Adrenal gland (tissue), 12 donors: ENCODE results near the gene ELP1. TPM values are rescaled to one million over a fixed set of nuclear protein-coding genes. Genes with fewer than 3 reads are reported as not detected.

ENCODE experiments used
- DNase-seq, 7 donors: peaks; one replicate each; pipeline ENCODE4 v3.0.0-alpha.2; 2019 to 2020
- H3K27ac ChIP-seq, 5 donors: fragments of 200-600 bp; sonication (generic) in 4 of 5; 1 replicate in 3 of 5; 2 replicates in 2 of 5; pipeline versions ENCODE4 v1.5.1 to v1.8.0; 2016 to 2020; ENCODE audit warnings: mild to moderate bottlenecking in 1 of 5
- H3K27me3 ChIP-seq: fragments of 200-600 bp; 2 replicates; pipeline ENCODE4 v1.8.0; 2021
- H3K36me3 ChIP-seq, 2 donors: fragments of 200-600 bp; replicated peaks in 1 of 2; 1 replicate in 1 of 2; 2 replicates in 1 of 2; pipeline versions ENCODE4 v1.5.1 to v1.8.0; 2018 to 2022
- H3K4me1 ChIP-seq, 2 donors: fragments of 200-600 bp; replicated peaks in 1 of 2; 1 replicate in 1 of 2; 2 replicates in 1 of 2; pipeline versions ENCODE4 v1.5.1 to v1.8.0; 2018 to 2021
- H3K4me3 ChIP-seq, 4 donors: fragments of 200-600 bp; sonication (generic) in 3 of 4; one replicate each; pipeline ENCODE4 v1.5.1; 2016 to 2018
- H3K9me3 ChIP-seq, 3 donors: fragments of 200-600 bp; sonication (generic) in 1 of 3; replicated peaks in 1 of 3; 1 replicate in 2 of 3; 2 replicates in 1 of 3; pipeline versions ENCODE4 v1.5.1 to v1.8.0; 2016 to 2021
- CTCF ChIP-seq, 6 experiments: fragments of 450-650 bp in 4 of 6; fragments of 200-600 bp in 2 of 6; sonication (generic) in 1 of 6; IDR thresholded peaks; 1 replicate in 5 of 6; 2 replicates in 1 of 6; pipeline versions ENCODE4 v1.5.1 to v1.8.0; 2016 to 2021; ENCODE audit warnings: antibody characterized with exemption in 6 of 6, mild to moderate bottlenecking in 2 of 6, moderate library complexity in 1 of 6
- POLR2A ChIP-seq, 2 donors: fragments of 450-650 bp; IDR thresholded peaks; one replicate each; pipeline ENCODE4 v1.6.1; 2017; ENCODE audit warnings: antibody characterized with exemption in 2 of 2, mild to moderate bottlenecking in 2 of 2, moderate library complexity in 1 of 2
- WGBS, 4 donors: extraction: QIAGEN DNeasy Blood & Tissue Kit in 2 of 4; methylation state at CpG; one replicate each; pipeline versions ENCODE4 v1.1.5 to v1.1.7; 2013 to 2017; 5-methylcytosine and 5-hydroxymethylcytosine counted together
- intact Hi-C, 2 donors: fragments of 100-400 bp; cut with DNase I; formaldehyde crosslinking; loops; one replicate each; pipeline versions ENCODE4 v1.14.1 to v1.15.0; 2022 to 2023
- polyA plus RNA-seq, 3 donors: library from polyadenylated mRNA; stranded (reverse); fragments of 200-250 nt in 2 of 3; fragments of 350-450 nt in 1 of 3; fragmentation: Illumina TruSeq in 1 of 3; extraction: RNeasy Lipid Tissue Mini Kit (QIAGEN cat#74804) in 1 of 3; gene quantifications; one replicate each; pipeline ENCODE4 v1.2.3, GENCODE V29; 2013 to 2014
- total RNA-seq, 9 donors: library from RNA; depleted of rRNA in 4 of 9; stranded (reverse); fragments of >200 nt in 4 of 9; fragments of 120-200 nt in 1 of 9; fragmentation: NEBNext Ultra II Directional in 1 of 9; extraction: Animal tissue kit (Norgen Biotek cat#: 25700) in 1 of 9; gene quantifications; one replicate each; pipeline versions ENCODE4 v1.1.0 to v1.2.4, GENCODE V29; 2013 to 2023
- donor health status: healthy with polysubstance abuse.
- donor health status: Bipolar disorder and iron deficiency.
- donor health status: DM: yes; HTN: yes; CAD: no.
- donor health status: DM: no; HTN: no; CAD: no.
- donor health status: DM: no; HTN: no; CAD: no.
- donor health status: DM: yes; HTN: yes; CAD: no.

ELP1 gene
- total and polyA plus RNA-seq, 12 donors, result 54.3 to 768 (median 147) TPM

- Histone ChIP-seq H3K27ac (no peak overlapping the region), H3K36me3 (peaks cover 0 to 64% of the 10 kb centered on the region in 2 donors), H3K4me3 (no peak overlapping the region), H3K27me3 (no peaks in the 10 kb centered on the region), H3K9me3 (no peaks in the 10 kb centered on the region), H3K4me1 (peaks cover 0 to 5% of the 10 kb centered on the region in 2 donors)
- DNase-seq, result no peak
- WGBS, 4 donors, result 64 to 100% (median 88%) methylated on average over 2 to 3 of the region's 3 CpGs
- intact Hi-C loops, result no loop called here
- TF ChIP-seq CTCF (IDR thresholded peaks at IDR 0.05), result no peak
- TF ChIP-seq POLR2A (IDR thresholded peaks at IDR 0.05), result no peak
Observed at GRCh38 chr9:108869092-108869725, 64.7 kb downstream of the ELP1 start.

GRCh38 chr9:108867829-108868228, 66.1 kb downstream of the ELP1 start:
- no peak overlapping the region for H3K4me3 ChIP-seq
- DNase-seq, result no peak
- TF ChIP-seq POLR2A (IDR thresholded peaks at IDR 0.05) (no peak), CTCF (IDR thresholded peaks at IDR 0.05) (no peak)
- no peak overlapping the region for H3K27ac ChIP-seq
- H3K9me3 ChIP-seq, result no peaks in the 10 kb centered on the region
- peaks cover 0 to 50% of the 10 kb centered on the region in 2 donors for H3K36me3 ChIP-seq
- intact Hi-C loops, result no loop called here
- WGBS, 4 donors, result 82 to 100% (median 95%) methylated on average over 4 of the region's 4 CpGs
- peaks cover 0 to 5% of the 10 kb centered on the region in 2 donors for H3K4me1 ChIP-seq
- no peaks in the 10 kb centered on the region for H3K27me3 ChIP-seq

- H3K36me3 ChIP-seq, result peaks cover 0 to 45% of the 10 kb centered on the region in 2 donors
- H3K9me3 ChIP-seq, result no peaks in the 10 kb centered on the region
- no peak for DNase-seq
- H3K4me3 ChIP-seq, result no peak overlapping the region
- no peaks in the 10 kb centered on the region for H3K27me3 ChIP-seq
- TF ChIP-seq CTCF (IDR thresholded peaks at IDR 0.05) (no peak), POLR2A (IDR thresholded peaks at IDR 0.05) (no peak)
- peaks cover 0 to 5% of the 10 kb centered on the region in 2 donors for H3K4me1 ChIP-seq
- H3K27ac ChIP-seq, result no peak overlapping the region
- intact Hi-C loops, result no loop called here
Observed at GRCh38 chr9:108867116-108867515, 66.8 kb downstream of the ELP1 start.

GRCh38 chr9:108866001-108866420, 67.9 kb downstream of the ELP1 start:
- intact Hi-C loops, result no loop called here
- H3K36me3 ChIP-seq, result peaks cover 0 to 34% of the 10 kb centered on the region in 2 donors
- no peak for DNase-seq
- H3K27ac ChIP-seq, result peak overlapping the region in 1 of 5 donors; percentile 30
- TF ChIP-seq CTCF (IDR thresholded peaks at IDR 0.05) (no peak), POLR2A (IDR thresholded peaks at IDR 0.05) (no peak)
- no peaks in the 10 kb centered on the region for H3K27me3 ChIP-seq
- 28 to 57% (median 42%) methylated on average over 2 of the region's 2 CpGs for WGBS, 4 donors
- H3K4me3 ChIP-seq, result no peak overlapping the region
- no peaks in the 10 kb centered on the region for H3K9me3 ChIP-seq
- H3K4me1 ChIP-seq, result peaks cover 0 to 5% of the 10 kb centered on the region in 2 donors
